K562 (cell line): ENCODE data around the gene TPRG1L. TPM values are rescaled to one million over a fixed set of nuclear protein-coding genes. Genes with fewer than 3 reads are reported as not detected.

ENCODE experiments used
- BRCA1 ChIP-seq, 2 experiments: fragments of 450-650 bp in 1 of 2; sonication (generic) in 1 of 2; formaldehyde crosslinking in 1 of 2; IDR thresholded peaks; 2 replicates each; pipeline versions ENCODE4 v1.5.0 to v1.6.1; 2017 to 2020; ENCODE audit warnings: mild to moderate bottlenecking in 1 of 2, missing genetic modification reagents in 1 of 2
- DIDO1 ChIP-seq: fragments of 450-650 bp; IDR thresholded peaks from 2 replicates; pipeline ENCODE4 v1.6.1; 2016; ENCODE audit warnings: low read depth, missing biosample characterization, missing genetic modification characterization
- HNRNPH1 ChIP-seq: fragments of 200-400 bp; formaldehyde crosslinking; optimal IDR thresholded peaks from 2 replicates; pipeline ENCODE3; 2017; ENCODE audit warnings: low read depth, mild to moderate bottlenecking, low read length, moderate library complexity
- KAT7 ChIP-seq: sonication (generic); formaldehyde crosslinking; IDR thresholded peaks from 2 replicates; pipeline ENCODE4 v1.8.0; 2022; ENCODE audit warnings: missing genetic modification reagents, mild to moderate bottlenecking, borderline replicate concordance
- L3MBTL2 ChIP-seq: fragments of 450-650 bp; IDR thresholded peaks from 2 replicates; pipeline ENCODE4 v1.6.1; 2016; ENCODE audit warnings: mild to moderate bottlenecking, moderate library complexity
- NR2C2 ChIP-seq, 2 experiments: fragments of 200-800 bp in 1 of 2; sonication (Bioruptor generic) in 1 of 2; sonication (generic) in 1 of 2; formaldehyde crosslinking in 1 of 2; IDR thresholded peaks; 2 replicates each; pipeline versions ENCODE4 v1.6.1 to v1.8.0; 2016 to 2022; ENCODE audit warnings: mild to moderate bottlenecking in 1 of 2, missing compliant biosample characterization in 1 of 2, missing genetic modification characterization in 1 of 2, missing genetic modification reagents in 1 of 2
- NR2F6 ChIP-seq: fragments of 450-650 bp; formaldehyde crosslinking; IDR thresholded peaks from 2 replicates; pipeline ENCODE4 v1.4.0; 2020; ENCODE audit warnings: mild to moderate bottlenecking
- NUFIP1 ChIP-seq: fragments of 450-650 bp; IDR thresholded peaks from 2 replicates; pipeline ENCODE4 v1.6.1; 2018; ENCODE audit not compliant: partially characterized antibody
- OTX1 ChIP-seq: fragments of 450-650 bp; formaldehyde crosslinking; IDR thresholded peaks from 2 replicates; pipeline ENCODE4 v1.4.0; 2022; ENCODE audit warnings: mild to moderate bottlenecking
- RAD51 ChIP-seq: fragments of 450-650 bp; IDR thresholded peaks from 2 replicates; pipeline ENCODE4 v1.7.1; 2016; ENCODE audit warnings: low read depth, mild to moderate bottlenecking, borderline replicate concordance
- ZNF174 ChIP-seq: fragments of 250-450 bp; sonication (Bioruptor Pico); IDR thresholded peaks from 2 replicates; pipeline ENCODE4 v1.4.0; 2020; ENCODE audit warnings: mild to moderate bottlenecking
- ZNF668 ChIP-seq: fragments of 250-450 bp; sonication (Bioruptor Pico); IDR thresholded peaks from 2 replicates; pipeline ENCODE4 v1.8.0; 2022; ENCODE audit warnings: mild to moderate bottlenecking, inconsistent platforms
- ZNF766 ChIP-seq: fragments of 200-800 bp; sonication (Bioruptor generic); conservative IDR thresholded peaks from 2 replicates; pipeline ENCODE4 v1.6.1; 2016; ENCODE audit warnings: missing genetic modification characterization, missing compliant biosample characterization
- polyA plus RNA-seq, 8 experiments: library from polyadenylated mRNA; depleted of rRNA in 4 of 8; stranded (reverse) in 5 of 8; unstranded in 3 of 8; fragments of >200 nt; fragmentation: Nextera tagmentation in 2 of 8; fragmentation: Illumina TruSeq in 1 of 8; extraction: Ambion mirVana in 2 of 8; extraction: Trizol in 1 of 8; gene quantifications; 2 replicates each; pipeline versions ENCODE4 v1.2.1 to v1.2.3, GENCODE V29; 2011 to 2014; ENCODE audit warnings: inconsistent platforms in 1 of 8, missing spikeins in 1 of 8
- total RNA-seq, 7 experiments: library from RNA; depleted of rRNA in 6 of 7; stranded (reverse); fragments of >200 nt in 6 of 7; fragmentation: Illumina TruSeq in 2 of 7; extraction: Trizol in 2 of 7; gene quantifications; 2 replicates each; pipeline versions ENCODE4 v1.2.1 to v1.2.3, GENCODE V29; 2011 to 2021; ENCODE audit warnings: low replicate concordance in 1 of 7
- TF ChIP-seq, protein P1 (sequence below), 2 experiments: fragments of 450-650 bp in 1 of 2; sonication (generic) in 1 of 2; formaldehyde crosslinking in 1 of 2; IDR thresholded peaks; 2 replicates each; pipeline versions ENCODE4 v1.7.1 to v1.9.0; 2016 to 2022; ENCODE audit warnings: inconsistent platforms in 1 of 2, mild to moderate bottlenecking in 1 of 2, missing genetic modification reagents in 1 of 2
- TF ChIP-seq, protein P2 (sequence below): sonication (generic); formaldehyde crosslinking; IDR thresholded peaks from 2 replicates; pipeline ENCODE4 v1.8.0; 2022; ENCODE audit warnings: mild to moderate bottlenecking, missing genetic modification reagents

Gene TPRG1L
- total and polyA plus RNA-seq, 9 of the 15 experiments (the other 6 are each of a cell fraction or from before 2014, with no cell fraction given), result 1.6 to 11.0 (median 6.2) TPM

GRCh38 chr1:3604997-3605823, 19.6 kb upstream of the TPRG1L start (continued):
- TF ChIP-seq NR2C2 (CRISPR knock-in tag; IDR thresholded peaks at IDR 0.05) (no peak), NR2C2 (tag; IDR thresholded peaks at IDR 0.05) (peak; percentile 27; the same call in 1 of the 2 replicates), ZNF766 (CRISPR knock-in tag) (no peak), ZNF174 (CRISPR knock-in tag) (no peak), ZNF668 (no peak), NR2F6 (CRISPR knock-in tag) (no peak), DIDO1 (tag) (no peak), NUFIP1 (peak; percentile 24), BRCA1 (IDR thresholded peaks at IDR 0.05) (no peak), BRCA1 (CRISPR knock-in tag; IDR thresholded peaks at IDR 0.05) (no peak), OTX1 (CRISPR knock-in tag) (peak; percentile 81; the same call in 1 of the 2 replicates), KAT7 (no peak), HNRNPH1 (no peak), L3MBTL2 (no peak), RAD51 (no peak)
- TF ChIP-seq, protein P1, sequence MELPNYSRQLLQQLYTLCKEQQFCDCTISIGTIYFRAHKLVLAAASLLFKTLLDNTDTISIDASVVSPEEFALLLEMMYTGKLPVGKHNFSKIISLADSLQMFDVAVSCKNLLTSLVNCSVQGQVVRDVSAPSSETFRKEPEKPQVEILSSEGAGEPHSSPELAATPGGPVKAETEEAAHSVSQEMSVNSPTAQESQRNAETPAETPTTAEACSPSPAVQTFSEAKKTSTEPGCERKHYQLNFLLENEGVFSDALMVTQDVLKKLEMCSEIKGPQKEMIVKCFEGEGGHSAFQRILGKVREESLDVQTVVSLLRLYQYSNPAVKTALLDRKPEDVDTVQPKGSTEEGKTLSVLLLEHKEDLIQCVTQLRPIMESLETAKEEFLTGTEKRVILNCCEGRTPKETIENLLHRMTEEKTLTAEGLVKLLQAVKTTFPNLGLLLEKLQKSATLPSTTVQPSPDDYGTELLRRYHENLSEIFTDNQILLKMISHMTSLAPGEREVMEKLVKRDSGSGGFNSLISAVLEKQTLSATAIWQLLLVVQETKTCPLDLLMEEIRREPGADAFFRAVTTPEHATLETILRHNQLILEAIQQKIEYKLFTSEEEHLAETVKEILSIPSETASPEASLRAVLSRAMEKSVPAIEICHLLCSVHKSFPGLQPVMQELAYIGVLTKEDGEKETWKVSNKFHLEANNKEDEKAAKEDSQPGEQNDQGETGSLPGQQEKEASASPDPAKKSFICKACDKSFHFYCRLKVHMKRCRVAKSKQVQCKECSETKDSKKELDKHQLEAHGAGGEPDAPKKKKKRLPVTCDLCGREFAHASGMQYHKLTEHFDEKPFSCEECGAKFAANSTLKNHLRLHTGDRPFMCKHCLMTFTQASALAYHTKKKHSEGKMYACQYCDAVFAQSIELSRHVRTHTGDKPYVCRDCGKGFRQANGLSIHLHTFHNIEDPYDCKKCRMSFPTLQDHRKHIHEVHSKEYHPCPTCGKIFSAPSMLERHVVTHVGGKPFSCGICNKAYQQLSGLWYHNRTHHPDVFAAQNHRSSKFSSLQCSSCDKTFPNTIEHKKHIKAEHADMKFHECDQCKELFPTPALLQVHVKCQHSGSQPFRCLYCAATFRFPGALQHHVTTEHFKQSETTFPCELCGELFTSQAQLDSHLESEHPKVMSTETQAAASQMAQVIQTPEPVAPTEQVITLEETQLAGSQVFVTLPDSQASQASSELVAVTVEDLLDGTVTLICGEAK (IDR thresholded peaks at IDR 0.05), result peak; percentile 46; the same call in 1 of the 2 replicates
- TF ChIP-seq, protein P1 (CRISPR knock-in tag; IDR thresholded peaks at IDR 0.05), result no peak
- TF ChIP-seq, protein P2, sequence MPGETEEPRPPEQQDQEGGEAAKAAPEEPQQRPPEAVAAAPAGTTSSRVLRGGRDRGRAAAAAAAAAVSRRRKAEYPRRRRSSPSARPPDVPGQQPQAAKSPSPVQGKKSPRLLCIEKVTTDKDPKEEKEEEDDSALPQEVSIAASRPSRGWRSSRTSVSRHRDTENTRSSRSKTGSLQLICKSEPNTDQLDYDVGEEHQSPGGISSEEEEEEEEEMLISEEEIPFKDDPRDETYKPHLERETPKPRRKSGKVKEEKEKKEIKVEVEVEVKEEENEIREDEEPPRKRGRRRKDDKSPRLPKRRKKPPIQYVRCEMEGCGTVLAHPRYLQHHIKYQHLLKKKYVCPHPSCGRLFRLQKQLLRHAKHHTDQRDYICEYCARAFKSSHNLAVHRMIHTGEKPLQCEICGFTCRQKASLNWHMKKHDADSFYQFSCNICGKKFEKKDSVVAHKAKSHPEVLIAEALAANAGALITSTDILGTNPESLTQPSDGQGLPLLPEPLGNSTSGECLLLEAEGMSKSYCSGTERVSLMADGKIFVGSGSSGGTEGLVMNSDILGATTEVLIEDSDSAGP (CRISPR knock-in tag), result 0 out of 2 replicates have a peak, but pooled peaks have one; percentile 32
